Gastroesophageal sphincter (tissue), 3 donors: ENCODE results near the gene CEACAM20.

Experiments
- CTCF ChIP-seq, 4 experiments: fragments of 200-600 bp in 2 of 4; fragments of 450-650 bp in 2 of 4; sonication (generic) in 1 of 4; IDR thresholded peaks; one replicate each; pipeline ENCODE4 v1.5.1; 2017 to 2019; ENCODE audit warnings: antibody characterized with exemption in 4 of 4, mild to moderate bottlenecking in 2 of 4, moderate library complexity in 2 of 4
- EP300 ChIP-seq: sonication (generic); formaldehyde crosslinking; IDR thresholded peaks from one replicate; pipeline ENCODE4 v1.6.1; 2017; ENCODE audit warnings: antibody characterized with exemption, mild to moderate bottlenecking
- POLR2A ChIP-seq, 2 donors: fragments of 450-650 bp; IDR thresholded peaks; one replicate each; pipeline ENCODE4 v1.6.1; 2017; ENCODE audit warnings: antibody characterized with exemption in 2 of 2, mild to moderate bottlenecking in 2 of 2, moderate library complexity in 1 of 2
- POLR2AphosphoS5 ChIP-seq: sonication (generic); formaldehyde crosslinking; IDR thresholded peaks from one replicate; pipeline ENCODE4 v1.6.1; 2017; ENCODE audit warnings: antibody characterized with exemption

- no peak for TF ChIP-seq CTCF (IDR thresholded peaks at IDR 0.05)
- no peak for TF ChIP-seq POLR2AphosphoS5
- TF ChIP-seq POLR2A (IDR thresholded peaks at IDR 0.05), result no peak
- TF ChIP-seq EP300, result no peak
Measured at GRCh38 chr19:44512326-44513298, 16.9 kb downstream of the CEACAM20 start.
